Astrocyte (in vitro differentiated cells and primary cell): ENCODE results near the gene PRMT3. TPM values are rescaled to one million over a fixed set of nuclear protein-coding genes. Genes with fewer than 3 reads are reported as not detected.

Experiments used
- DNase-seq: peaks from one replicate; pipeline ENCODE4 v3.0.0-alpha.2; 2010; ENCODE audit warnings: low read depth
- FAIRE-seq: peaks from 2 replicates; lab custom pipeline; 2011; peaks lifted over from hg19 to GRCh38; lab: Jason Lieb, UNC
- H2AFZ ChIP-seq: 2 replicates; pipeline ENCODE4 v1.6.0; 2012; ENCODE audit warnings: low read depth, low read length, inconsistent platforms
- H3K27ac ChIP-seq: 2 replicates; pipeline ENCODE4 v1.5.1; 2011; ENCODE audit warnings: low read depth, low read length, inconsistent platforms
- H3K27me3 ChIP-seq: 2 replicates; pipeline ENCODE4 v1.6.0; 2011; ENCODE audit warnings: low read length, inconsistent platforms; ENCODE audit not compliant: insufficient read depth
- H3K36me3 ChIP-seq: 2 replicates; pipeline ENCODE4 v1.5.1; 2011; ENCODE audit warnings: low read length, inconsistent platforms; ENCODE audit not compliant: insufficient read depth
- H3K4me1 ChIP-seq: 2 replicates; pipeline ENCODE4 v1.5.1; 2011; ENCODE audit warnings: low read length, inconsistent platforms; ENCODE audit not compliant: insufficient read depth
- H3K4me2 ChIP-seq: 2 replicates; pipeline ENCODE4 v1.6.0; 2012; ENCODE audit warnings: low read length, inconsistent platforms
- H3K4me3 ChIP-seq: 2 replicates; pipeline ENCODE4 v1.5.1; 2011; ENCODE audit warnings: low read depth, mild to moderate bottlenecking, low read length, inconsistent platforms; ENCODE audit not compliant: insufficient read depth
- H3K79me2 ChIP-seq: 2 replicates; pipeline ENCODE4 v1.6.0; 2012; ENCODE audit warnings: mild to moderate bottlenecking, low read length, inconsistent platforms; ENCODE audit not compliant: insufficient read depth
- H3K9ac ChIP-seq: 2 replicates; pipeline ENCODE4 v1.6.0; 2012; ENCODE audit warnings: mild to moderate bottlenecking, low read length, inconsistent platforms
- H3K9me3 ChIP-seq: 2 replicates; pipeline ENCODE4 v1.5.1; 2012; ENCODE audit warnings: low read depth, mild to moderate bottlenecking, low read length, inconsistent platforms; ENCODE audit not compliant: insufficient read depth
- H4K20me1 ChIP-seq: 2 replicates; pipeline ENCODE4 v1.6.0; 2012; ENCODE audit warnings: low read length, inconsistent platforms; ENCODE audit not compliant: insufficient read depth
- H3K27ac Mint-ChIP-seq: one replicate; pipeline ENCODE4 v1.8.0; 2021; ENCODE audit warnings: mild to moderate bottlenecking, mixed read lengths; ENCODE audit not compliant: unreplicated experiment
- H3K27me3 Mint-ChIP-seq: one replicate; pipeline ENCODE4 v1.8.0; 2021; ENCODE audit warnings: low read depth, mixed read lengths; ENCODE audit not compliant: unreplicated experiment
- H3K36me3 Mint-ChIP-seq: one replicate; pipeline ENCODE4 v1.8.0; 2021; ENCODE audit warnings: low read depth, mixed read lengths; ENCODE audit not compliant: unreplicated experiment
- H3K4me1 Mint-ChIP-seq: one replicate; pipeline ENCODE4 v1.8.0; 2021; ENCODE audit warnings: low read depth, mixed read lengths; ENCODE audit not compliant: unreplicated experiment
- H3K4me3 Mint-ChIP-seq: one replicate; pipeline ENCODE4 v1.8.0; 2021; ENCODE audit warnings: mild to moderate bottlenecking, moderate library complexity, mixed read lengths; ENCODE audit not compliant: unreplicated experiment
- H3K9me3 Mint-ChIP-seq: one replicate; pipeline ENCODE4 v1.8.0; 2021; ENCODE audit warnings: mild to moderate bottlenecking, mixed read lengths; ENCODE audit not compliant: unreplicated experiment
- CTCF ChIP-seq: IDR thresholded peaks from 2 replicates; pipeline ENCODE4 v1.5.1; 2011; ENCODE audit warnings: low read depth, mild to moderate bottlenecking, inconsistent platforms, low read length, moderate library complexity; ENCODE audit not compliant: insufficient read depth
- EZH2 ChIP-seq: IDR thresholded peaks from 2 replicates; pipeline ENCODE4 v1.6.1; 2012; ENCODE audit warnings: mild to moderate bottlenecking, low read length, inconsistent platforms; ENCODE audit not compliant: insufficient read depth
- total RNA-seq: library from RNA; stranded (reverse); gene quantifications from 2 replicates; pipeline ENCODE4 v1.2.1, GENCODE V29; 2021

PRMT3 gene
- total RNA-seq, 1 donor from 2014 or later, result 10.5 TPM

- Histone ChIP-seq H3K36me3 (no peaks in the 10 kb centered on the region), H2AFZ (no peak overlapping the region), H3K79me2 (no peaks in the 10 kb centered on the region), H3K4me1 (no peaks in the 10 kb centered on the region), H3K4me3 (no peak overlapping the region), H3K4me2 (no peak overlapping the region), H4K20me1 (no peaks in the 10 kb centered on the region), H3K9ac (no peak overlapping the region), H3K9me3 (no peaks in the 10 kb centered on the region), H3K27ac (no peak overlapping the region), H3K27me3 (no peaks in the 10 kb centered on the region)
- Mint-ChIP-seq H3K27me3 (no peaks in the 10 kb centered on the region), H3K36me3 (no peaks in the 10 kb centered on the region), H3K9me3 (no peaks in the 10 kb centered on the region), H3K4me1 (no peaks in the 10 kb centered on the region), H3K4me3 (no peak overlapping the region), H3K27ac (no peak overlapping the region)
- no peak for TF ChIP-seq CTCF
- TF ChIP-seq EZH2, result no peak
- no peak for DNase-seq
- no peak for FAIRE-seq
Observed at GRCh38 chr11:20501252-20501651, 113.7 kb downstream of the PRMT3 start.

GRCh38 chr11:20501971-20502370, 114.5 kb downstream of the PRMT3 start:
- TF ChIP-seq CTCF, result no peak
- no peak for TF ChIP-seq EZH2
- no peaks in the 10 kb centered on the region for H3K4me1 Mint-ChIP-seq
- peak; percentile 27 for DNase-seq
- no peaks in the 10 kb centered on the region for H4K20me1 ChIP-seq
- no peaks in the 10 kb centered on the region for H3K9me3 Mint-ChIP-seq
- H2AFZ ChIP-seq, result no peak overlapping the region
- no peak overlapping the region for H3K4me2 ChIP-seq
- no peak overlapping the region for H3K27ac ChIP-seq
- H3K27me3 ChIP-seq, result no peaks in the 10 kb centered on the region
- H3K4me3 Mint-ChIP-seq, result no peak overlapping the region
- no peaks in the 10 kb centered on the region for H3K36me3 Mint-ChIP-seq
- H3K4me1 ChIP-seq, result no peaks in the 10 kb centered on the region
- H3K27me3 Mint-ChIP-seq, result no peaks in the 10 kb centered on the region
- H3K9me3 ChIP-seq, result no peaks in the 10 kb centered on the region
- no peak overlapping the region for H3K27ac Mint-ChIP-seq
- H3K9ac ChIP-seq, result no peak overlapping the region
- no peaks in the 10 kb centered on the region for H3K79me2 ChIP-seq
- no peak for FAIRE-seq
- H3K36me3 ChIP-seq, result no peaks in the 10 kb centered on the region
- H3K4me3 ChIP-seq, result no peak overlapping the region

- Histone ChIP-seq H3K9ac (no peak overlapping the region), H3K79me2 (no peaks in the 10 kb centered on the region), H3K36me3 (no peaks in the 10 kb centered on the region), H3K9me3 (no peaks in the 10 kb centered on the region), H3K27ac (no peak overlapping the region), H3K27me3 (no peaks in the 10 kb centered on the region), H3K4me3 (no peak overlapping the region), H3K4me2 (no peak overlapping the region), H3K4me1 (no peaks in the 10 kb centered on the region), H2AFZ (no peak overlapping the region), H4K20me1 (no peaks in the 10 kb centered on the region)
- H3K27me3 Mint-ChIP-seq, result no peaks in the 10 kb centered on the region
- no peaks in the 10 kb centered on the region for H3K9me3 Mint-ChIP-seq
- no peak for TF ChIP-seq CTCF
- H3K4me1 Mint-ChIP-seq, result no peaks in the 10 kb centered on the region
- FAIRE-seq (no peak), DNase-seq (no peak)
- no peak overlapping the region for H3K27ac Mint-ChIP-seq
- no peak overlapping the region for H3K4me3 Mint-ChIP-seq
- no peaks in the 10 kb centered on the region for H3K36me3 Mint-ChIP-seq
Observed at GRCh38 chr11:20511982-20512381, 124.5 kb downstream of the PRMT3 start.
